SJCRH30 (cell line): ENCODE measurements around the gene ANXA9. TPM values are rescaled to one million over a fixed set of nuclear protein-coding genes. Genes with fewer than 3 reads are reported as not detected.

Experiments used
- DNase-seq, 2 experiments: peaks; one replicate each; pipeline ENCODE4 v3.0.0-alpha.2; 2015 to 2020
- H3K27ac ChIP-seq: fragments of 250-450 bp; sonication (Bioruptor Pico); 2 replicates; pipeline ENCODE4 v1.5.1; 2020; ENCODE audit warnings: mild to moderate bottlenecking, moderate library complexity
- H3K27me3 ChIP-seq: fragments of 250-450 bp; sonication (Bioruptor Pico); 2 replicates; pipeline ENCODE4 v1.5.1; 2020; ENCODE audit warnings: mild to moderate bottlenecking, moderate library complexity
- H3K36me3 ChIP-seq: fragments of 250-450 bp; sonication (Bioruptor Pico); 2 replicates; pipeline ENCODE4 v1.5.1; 2020; ENCODE audit warnings: mild to moderate bottlenecking, moderate library complexity
- H3K4me1 ChIP-seq: fragments of 250-450 bp; sonication (Bioruptor Pico); 2 replicates; pipeline ENCODE4 v1.5.1; 2020; ENCODE audit warnings: mild to moderate bottlenecking, moderate library complexity
- H3K4me3 ChIP-seq: fragments of 250-450 bp; sonication (Bioruptor Pico); 2 replicates; pipeline ENCODE4 v1.5.1; 2020; ENCODE audit warnings: mild to moderate bottlenecking, moderate library complexity
- H3K9me3 ChIP-seq: fragments of 250-450 bp; sonication (Bioruptor Pico); replicated peaks from 2 replicates; pipeline ENCODE4 v1.5.1; 2020; ENCODE audit warnings: mild to moderate bottlenecking, moderate library complexity
- total RNA-seq: library from RNA; depleted of rRNA; stranded (reverse); fragments of >200 nt; shearing (Covaris generic); gene quantifications from 2 replicates; pipeline ENCODE4 v1.2.3, GENCODE V29; 2014

ANXA9 gene
- total RNA-seq, 1 experiment from 2014 or later, result not detected

GRCh38 chr1:150970808-150971582 is 11.1 kb upstream of the ANXA9 start:
- H3K36me3 ChIP-seq, result peaks cover 34% of the 10 kb centered on the region
- no peak overlapping the region for H3K4me3 ChIP-seq
- H3K27me3 ChIP-seq, result no peaks in the 10 kb centered on the region
- peaks cover 18% of the 10 kb centered on the region for H3K4me1 ChIP-seq
- no peak overlapping the region for H3K27ac ChIP-seq
- no peaks in the 10 kb centered on the region for H3K9me3 ChIP-seq
- DNase-seq, result no peak

GRCh38 chr1:150971583-150972416 is 10.3 kb upstream of the ANXA9 start:
- Histone ChIP-seq H3K4me1 (peaks cover 18% of the 10 kb centered on the region), H3K27me3 (no peaks in the 10 kb centered on the region), H3K27ac (no peak overlapping the region), H3K4me3 (no peak overlapping the region), H3K9me3 (no peaks in the 10 kb centered on the region), H3K36me3 (peaks cover 26% of the 10 kb centered on the region)
- no peak for DNase-seq

- peaks cover 23% of the 10 kb centered on the region for H3K4me1 ChIP-seq
- no peak for DNase-seq
- peaks cover 19% of the 10 kb centered on the region for H3K36me3 ChIP-seq
- H3K27ac ChIP-seq, result no peak overlapping the region
- H3K4me3 ChIP-seq, result no peak overlapping the region
- H3K27me3 ChIP-seq, result no peaks in the 10 kb centered on the region
- no peaks in the 10 kb centered on the region for H3K9me3 ChIP-seq
Measured at GRCh38 chr1:150972417-150972940, 9.6 kb upstream of the ANXA9 start.

GRCh38 chr1:150973258-150973835 is 8.7 kb upstream of the ANXA9 start:
- H3K4me3 ChIP-seq, result peak overlapping the region; percentile 99
- H3K36me3 ChIP-seq, result peaks cover 10% of the 10 kb centered on the region
- H3K27me3 ChIP-seq, result no peaks in the 10 kb centered on the region
- no peaks in the 10 kb centered on the region for H3K9me3 ChIP-seq
- DNase-seq, result peak in 1 of 2 experiments; percentile 39
- H3K4me1 ChIP-seq, result peaks cover 25% of the 10 kb centered on the region
- H3K27ac ChIP-seq, result peak overlapping the region; percentile 76

- Histone ChIP-seq H3K4me3 (peak overlapping the region; percentile 99), H3K27ac (peak overlapping the region; percentile 76), H3K4me1 (peaks cover 25% of the 10 kb centered on the region), H3K27me3 (no peaks in the 10 kb centered on the region), H3K9me3 (no peaks in the 10 kb centered on the region), H3K36me3 (peaks cover 6% of the 10 kb centered on the region; the same call in 1 of the 2 replicates)
- DNase-seq, result peak; percentile 32 to 33
Measured at GRCh38 chr1:150973836-150974579, 8.1 kb upstream of the ANXA9 start.

GRCh38 chr1:150974580-150975478 is 7.3 kb upstream of the ANXA9 start, which contains the start of gene CERS2:
CERS2 (minus strand) TSS chr1:150974835; CDS start chr1:150969090, 5,745 bp downstream.
- no peaks in the 10 kb centered on the region for H3K9me3 ChIP-seq
- peak; percentile 78 to 79 for DNase-seq
- peaks cover 5% of the 10 kb centered on the region; the same call in 1 of the 2 replicates for H3K36me3 ChIP-seq
- peak within 1 kb of the TSS; percentile 99 for H3K4me3 ChIP-seq
- peaks cover 25% of the 10 kb centered on the region for H3K4me1 ChIP-seq
- peak within 1 kb of the TSS; percentile 76 for H3K27ac ChIP-seq
- H3K27me3 ChIP-seq, result no peaks in the 10 kb centered on the region

DNA sequence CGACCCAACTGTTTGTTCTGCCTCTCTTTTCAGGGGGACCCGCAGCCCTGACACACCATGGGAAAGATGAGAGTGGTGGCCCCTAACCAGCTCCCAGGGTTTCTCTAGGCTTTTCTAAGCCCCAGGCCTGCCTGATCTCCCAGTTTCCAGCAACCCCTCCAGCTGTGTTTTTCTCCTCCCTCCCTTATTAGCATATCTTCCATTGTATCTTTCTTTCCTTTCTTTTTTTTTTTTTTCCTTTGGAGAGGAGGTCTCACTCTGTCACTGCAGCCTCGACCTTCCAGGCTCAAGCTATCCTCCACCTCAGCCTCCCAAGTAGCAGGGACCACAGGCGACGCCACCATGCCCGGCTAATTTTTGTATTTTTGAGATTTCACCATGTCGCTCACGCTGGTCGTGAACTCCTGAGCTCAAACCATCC is 5.7 kb upstream of the ANXA9 start:
- no peaks in the 10 kb centered on the region for H3K9me3 ChIP-seq
- DNase-seq, result no peak
- peaks cover 31% of the 10 kb centered on the region for H3K4me1 ChIP-seq
- H3K36me3 ChIP-seq, result peaks cover 5% of the 10 kb centered on the region; the same call in 1 of the 2 replicates
- H3K4me3 ChIP-seq, result no peak overlapping the region
- no peak overlapping the region for H3K27ac ChIP-seq
- no peaks in the 10 kb centered on the region for H3K27me3 ChIP-seq

GRCh38 chr1:150976879-150977694 is 5.0 kb upstream of the ANXA9 start:
- H3K4me3 ChIP-seq, result no peak overlapping the region
- DNase-seq, result peak; percentile 62 to 67
- H3K27ac ChIP-seq, result no peak overlapping the region

GRCh38 chr1:150979092-150980056 is 2.7 kb upstream of the ANXA9 start:
- H3K4me1 ChIP-seq, result peaks cover 23% of the 10 kb centered on the region; the same call in 1 of the 2 replicates
- H3K9me3 ChIP-seq, result no peaks in the 10 kb centered on the region
- H3K27ac ChIP-seq, result no peak overlapping the region
- peak; percentile 79 to 93 for DNase-seq
- no peaks in the 10 kb centered on the region for H3K36me3 ChIP-seq
- H3K4me3 ChIP-seq, result peak overlapping the region; percentile 36
- no peaks in the 10 kb centered on the region for H3K27me3 ChIP-seq

More at GRCh38 chr1:150976879-150977694, 5.0 kb upstream of the ANXA9 start:
- Histone ChIP-seq H3K27me3 (no peaks in the 10 kb centered on the region), H3K36me3 (no peaks in the 10 kb centered on the region), H3K9me3 (no peaks in the 10 kb centered on the region), H3K4me1 (peaks cover 34% of the 10 kb centered on the region)

DNA sequence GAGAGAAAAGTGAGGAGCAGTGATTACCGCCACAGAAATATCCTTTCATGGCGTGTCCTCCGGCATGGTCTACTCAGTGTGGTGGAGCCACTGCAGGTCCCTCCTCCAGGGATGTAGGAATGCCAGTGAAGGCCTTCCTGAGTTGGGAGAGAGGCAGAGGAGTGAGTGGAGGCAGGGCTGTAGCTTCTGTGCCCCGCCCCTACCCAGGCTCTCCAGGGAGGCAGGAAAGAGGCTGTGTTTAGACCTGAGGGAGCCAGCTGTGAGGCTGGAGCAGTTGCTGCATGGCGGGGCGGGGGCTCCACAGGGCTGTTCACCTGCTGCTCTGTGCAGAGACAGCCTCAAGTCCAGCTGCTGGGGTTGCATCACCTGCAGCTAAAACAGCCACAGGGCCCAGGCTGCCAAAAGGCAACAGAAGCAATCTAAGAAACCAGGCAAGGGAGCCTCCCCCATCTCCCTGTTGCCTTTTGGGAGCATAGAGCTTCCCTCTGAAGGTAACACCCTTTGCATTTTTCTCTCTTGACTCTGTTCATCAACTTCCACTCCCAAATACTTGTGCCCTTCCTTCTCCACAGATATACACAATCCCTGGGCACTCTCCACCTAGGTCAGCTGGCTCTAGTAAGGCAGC is 801 bp upstream of the ANXA9 start:
- Histone ChIP-seq H3K27ac (no peak overlapping the region), H3K9me3 (no peaks in the 10 kb centered on the region), H3K4me3 (no peak overlapping the region), H3K27me3 (no peaks in the 10 kb centered on the region), H3K36me3 (no peaks in the 10 kb centered on the region), H3K4me1 (peaks cover 27% of the 10 kb centered on the region; the same call in 1 of the 2 replicates)
- DNase-seq, result peak; percentile 72 to 76

DNA sequence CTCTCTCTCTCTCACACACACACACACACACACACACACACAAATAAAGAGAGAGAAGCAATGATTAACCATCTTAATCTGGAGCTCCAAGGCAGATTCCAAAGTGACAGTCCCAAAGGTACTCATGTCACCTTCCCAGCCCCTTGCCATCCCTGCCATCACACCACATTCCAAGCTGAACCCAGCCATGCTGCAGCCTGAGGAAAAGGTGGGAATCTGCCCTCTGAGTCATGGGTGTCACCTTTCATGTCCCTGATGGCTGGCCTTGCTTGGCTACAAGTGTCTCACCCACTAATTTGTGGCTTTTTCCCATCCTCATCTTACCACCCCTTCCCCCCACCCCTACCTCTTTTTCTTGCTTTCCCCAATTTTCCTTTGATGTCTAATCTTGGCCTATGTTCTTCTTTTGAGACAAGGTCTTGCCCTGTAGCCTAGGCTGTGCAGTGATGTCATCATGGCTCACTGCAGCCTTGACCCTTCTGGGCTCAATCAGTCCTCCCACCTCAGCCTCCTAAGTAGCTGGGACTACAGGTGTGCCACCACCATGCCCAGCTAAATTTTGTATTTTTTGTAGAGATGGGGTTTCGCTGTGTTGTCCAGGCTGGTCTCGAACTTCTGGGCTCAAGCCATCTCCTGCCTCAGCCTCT is 3.2 kb downstream of the ANXA9 start:
- H3K36me3 ChIP-seq, result no peaks in the 10 kb centered on the region
- no peak overlapping the region for H3K27ac ChIP-seq
- H3K27me3 ChIP-seq, result no peaks in the 10 kb centered on the region
- H3K4me1 ChIP-seq, result peaks cover 19% of the 10 kb centered on the region; the same call in 1 of the 2 replicates
- no peak for DNase-seq
- no peaks in the 10 kb centered on the region for H3K9me3 ChIP-seq
- no peak overlapping the region for H3K4me3 ChIP-seq
